ENCODE measurements around the gene KRT4.

- TF ChIP-seq CTCF (IDR thresholded peaks at IDR 0.05) (no peak), POLR2A (IDR thresholded peaks at IDR 0.05) (no peak), POLR2AphosphoS5 (IDR thresholded peaks at IDR 0.05) (no peak)
These were observed 46.9 kb downstream of the KRT4 start for GRCh38 chr12:52767020-52767379.
